IPS DF 6.9 (cell line): ENCODE results near the gene CTNNA2.

ENCODE experiments used
- DNase-seq: peaks from one replicate; pipeline ENCODE4 v3.0.0-alpha.2; 2013; ENCODE audit warnings: low read depth, low spot score
- H3K27ac ChIP-seq: one replicate; pipeline ENCODE4 v1.5.1; 2013; ENCODE audit warnings: low read length, control low read depth
- H3K27me3 ChIP-seq: 2 replicates; pipeline ENCODE4 v1.6.1; 2013; ENCODE audit warnings: mild to moderate bottlenecking, low read length; ENCODE audit not compliant: control insufficient read depth, insufficient read depth
- H3K36me3 ChIP-seq: 2 replicates; pipeline ENCODE4 v1.6.1; 2013; ENCODE audit warnings: low read length; ENCODE audit not compliant: control insufficient read depth, insufficient read depth
- H3K4me1 ChIP-seq: 2 replicates; pipeline ENCODE4 v1.6.1; 2013; ENCODE audit warnings: low read length; ENCODE audit not compliant: control insufficient read depth, insufficient read depth
- H3K4me3 ChIP-seq: 2 replicates; pipeline ENCODE4 v1.5.1; 2013; ENCODE audit warnings: mild to moderate bottlenecking, low read length
- H3K9me3 ChIP-seq: 2 replicates; pipeline ENCODE4 v1.6.1; 2013; ENCODE audit warnings: low read length, inconsistent platforms; ENCODE audit not compliant: control insufficient read depth, insufficient read depth
- WGBS: extraction: QIAGEN DNeasy Blood & Tissue Kit; methylation state at CpG from one replicate; pipeline ENCODE4 v1.1.7; 2013; ENCODE audit warnings: mixed read lengths, missing lambda C conversion rate; ENCODE audit not compliant: insufficient read length, insufficient coverage; 5-methylcytosine and 5-hydroxymethylcytosine counted together

CTNNA2 gene

GRCh38 chr2:79984476-79984875, 471.6 kb downstream of the CTNNA2 start:
- no peak overlapping the region for H3K4me3 ChIP-seq
- no CpG with 5 or more reads among the region's 1 CpG for WGBS
- no peak for DNase-seq
- no peaks in the 10 kb centered on the region for H3K27me3 ChIP-seq
- H3K4me1 ChIP-seq: no peaks in the 10 kb centered on the region
- H3K9me3 ChIP-seq: no peaks in the 10 kb centered on the region
- no peaks in the 10 kb centered on the region for H3K36me3 ChIP-seq
- no peak overlapping the region for H3K27ac ChIP-seq

DNA sequence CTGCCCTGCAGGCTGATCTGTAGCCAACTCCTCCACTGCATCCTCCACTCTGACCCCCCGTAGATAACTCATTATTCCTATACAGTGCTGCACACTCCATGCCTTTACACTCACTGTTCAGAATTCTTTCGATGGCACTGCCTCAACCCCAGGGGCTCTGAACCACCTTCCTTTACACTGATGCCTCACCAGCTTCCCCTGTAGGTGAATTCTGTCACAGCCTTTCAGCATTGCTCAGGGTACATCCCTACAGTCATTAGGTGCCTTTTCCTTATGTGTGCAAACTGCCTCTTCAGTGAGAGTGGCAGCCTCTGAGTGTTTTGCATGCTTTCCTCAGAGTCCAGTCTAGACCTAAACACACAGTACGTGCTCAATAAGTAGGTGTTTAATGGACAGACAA, 472.3 kb downstream of the CTNNA2 start:
- no peak for DNase-seq
- Histone ChIP-seq H3K9me3 (no peaks in the 10 kb centered on the region), H3K27ac (no peak overlapping the region), H3K36me3 (no peaks in the 10 kb centered on the region), H3K4me3 (no peak overlapping the region), H3K27me3 (no peaks in the 10 kb centered on the region), H3K4me1 (no peaks in the 10 kb centered on the region)
- no CpG with 5 or more reads among the region's 3 CpGs for WGBS

- Histone ChIP-seq H3K36me3 (no peaks in the 10 kb centered on the region), H3K27ac (no peak overlapping the region), H3K9me3 (no peaks in the 10 kb centered on the region), H3K4me3 (no peak overlapping the region), H3K4me1 (no peaks in the 10 kb centered on the region), H3K27me3 (no peaks in the 10 kb centered on the region)
- no CpG with 5 or more reads among the region's 2 CpGs for WGBS
- no peak for DNase-seq
These were observed 472.7 kb downstream of the CTNNA2 start for GRCh38 chr2:79985571-79985970.

GRCh38 chr2:79993144-79993543, 480.3 kb downstream of the CTNNA2 start:
- DNase-seq: no peak
- Histone ChIP-seq H3K4me3 (no peak overlapping the region), H3K27me3 (no peaks in the 10 kb centered on the region), H3K4me1 (no peaks in the 10 kb centered on the region), H3K36me3 (no peaks in the 10 kb centered on the region), H3K9me3 (no peaks in the 10 kb centered on the region), H3K27ac (no peak overlapping the region)
- no CpG with 5 or more reads among the region's 3 CpGs for WGBS

DNA sequence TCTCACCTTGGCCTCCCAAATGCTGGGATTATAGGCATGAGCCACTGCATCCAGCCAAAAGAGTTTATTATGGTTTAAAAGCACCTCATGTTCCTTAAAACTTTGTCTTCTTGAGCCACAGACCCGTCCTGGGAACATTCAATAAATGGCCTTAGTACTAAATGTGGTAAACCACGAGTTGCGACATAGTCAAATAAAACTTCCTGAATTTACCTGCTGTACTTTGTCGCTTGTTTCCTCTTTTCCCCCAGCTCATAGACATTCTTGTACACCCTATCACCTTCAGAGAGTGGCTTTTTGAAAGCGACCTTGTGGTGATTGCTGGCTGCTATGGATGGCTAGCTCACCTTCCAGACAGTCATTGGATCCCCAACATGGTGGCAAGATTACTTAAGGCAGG, 481.3 kb downstream of the CTNNA2 start:
- no peaks in the 10 kb centered on the region for H3K4me1 ChIP-seq
- no peaks in the 10 kb centered on the region for H3K36me3 ChIP-seq
- no peak overlapping the region for H3K27ac ChIP-seq
- no CpG with 5 or more reads among the region's 5 CpGs for WGBS
- H3K9me3 ChIP-seq: no peaks in the 10 kb centered on the region
- H3K27me3 ChIP-seq: no peaks in the 10 kb centered on the region
- DNase-seq: no peak
- no peak overlapping the region for H3K4me3 ChIP-seq

GRCh38 chr2:79994965-79995364, 482.1 kb downstream of the CTNNA2 start:
- Histone ChIP-seq H3K27ac (no peak overlapping the region), H3K9me3 (no peaks in the 10 kb centered on the region), H3K36me3 (no peaks in the 10 kb centered on the region), H3K27me3 (no peaks in the 10 kb centered on the region), H3K4me3 (no peak overlapping the region), H3K4me1 (no peaks in the 10 kb centered on the region)
- DNase-seq: no peak

DNA sequence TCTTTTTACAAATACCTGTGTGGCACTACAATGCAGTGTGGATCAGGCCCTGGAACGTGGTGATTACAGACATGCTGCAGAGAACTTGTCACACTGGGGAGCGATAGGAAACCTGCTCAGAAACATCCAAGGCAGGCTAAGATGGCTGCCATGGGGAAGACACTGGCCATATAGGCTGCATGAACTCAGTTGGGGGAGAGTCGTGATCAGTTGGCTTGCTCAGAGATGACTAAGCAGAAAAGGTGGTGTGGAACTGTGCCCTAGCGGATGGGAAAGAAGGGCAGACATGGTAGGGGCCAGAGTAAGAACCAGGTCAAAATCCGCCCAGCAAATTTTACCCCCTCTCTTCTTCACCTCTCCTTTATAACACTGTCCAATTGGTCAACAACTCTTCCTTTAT, 483.9 kb downstream of the CTNNA2 start:
- Histone ChIP-seq H3K4me3 (no peak overlapping the region), H3K9me3 (no peaks in the 10 kb centered on the region), H3K36me3 (no peaks in the 10 kb centered on the region), H3K27me3 (no peaks in the 10 kb centered on the region), H3K27ac (no peak overlapping the region), H3K4me1 (no peaks in the 10 kb centered on the region)
- DNase-seq: no peak
- WGBS: no CpG with 5 or more reads among the region's 5 CpGs

- Histone ChIP-seq H3K27me3 (peaks cover 3% of the 10 kb centered on the region; the same call in 1 of the 2 replicates), H3K9me3 (no peaks in the 10 kb centered on the region), H3K4me3 (no peak overlapping the region), H3K4me1 (no peaks in the 10 kb centered on the region), H3K36me3 (no peaks in the 10 kb centered on the region), H3K27ac (no peak overlapping the region)
- no CpG with 5 or more reads among the region's 5 CpGs for WGBS
- DNase-seq: no peak
These were observed 488.9 kb downstream of the CTNNA2 start for GRCh38 chr2:80001701-80002101.

GRCh38 chr2:80002112-80002511, 489.3 kb downstream of the CTNNA2 start:
- no peaks in the 10 kb centered on the region for H3K36me3 ChIP-seq
- no peak for DNase-seq
- H3K4me3 ChIP-seq: no peak overlapping the region
- no peak overlapping the region for H3K27ac ChIP-seq
- no CpG with 5 or more reads among the region's 3 CpGs for WGBS
- peaks cover 4% of the 10 kb centered on the region; the same call in 1 of the 2 replicates for H3K27me3 ChIP-seq
- H3K4me1 ChIP-seq: no peaks in the 10 kb centered on the region
- H3K9me3 ChIP-seq: no peaks in the 10 kb centered on the region

- no peak for DNase-seq
- no peak overlapping the region for H3K4me3 ChIP-seq
- WGBS: no CpG with 5 or more reads among the region's 6 CpGs
- peaks cover 4% of the 10 kb centered on the region; the same call in 1 of the 2 replicates for H3K27me3 ChIP-seq
- no peaks in the 10 kb centered on the region for H3K36me3 ChIP-seq
- no peak overlapping the region for H3K27ac ChIP-seq
- no peaks in the 10 kb centered on the region for H3K9me3 ChIP-seq
- H3K4me1 ChIP-seq: no peaks in the 10 kb centered on the region; the same call in 1 of the 2 replicates
These were observed 489.8 kb downstream of the CTNNA2 start for GRCh38 chr2:80002568-80003157.

DNA sequence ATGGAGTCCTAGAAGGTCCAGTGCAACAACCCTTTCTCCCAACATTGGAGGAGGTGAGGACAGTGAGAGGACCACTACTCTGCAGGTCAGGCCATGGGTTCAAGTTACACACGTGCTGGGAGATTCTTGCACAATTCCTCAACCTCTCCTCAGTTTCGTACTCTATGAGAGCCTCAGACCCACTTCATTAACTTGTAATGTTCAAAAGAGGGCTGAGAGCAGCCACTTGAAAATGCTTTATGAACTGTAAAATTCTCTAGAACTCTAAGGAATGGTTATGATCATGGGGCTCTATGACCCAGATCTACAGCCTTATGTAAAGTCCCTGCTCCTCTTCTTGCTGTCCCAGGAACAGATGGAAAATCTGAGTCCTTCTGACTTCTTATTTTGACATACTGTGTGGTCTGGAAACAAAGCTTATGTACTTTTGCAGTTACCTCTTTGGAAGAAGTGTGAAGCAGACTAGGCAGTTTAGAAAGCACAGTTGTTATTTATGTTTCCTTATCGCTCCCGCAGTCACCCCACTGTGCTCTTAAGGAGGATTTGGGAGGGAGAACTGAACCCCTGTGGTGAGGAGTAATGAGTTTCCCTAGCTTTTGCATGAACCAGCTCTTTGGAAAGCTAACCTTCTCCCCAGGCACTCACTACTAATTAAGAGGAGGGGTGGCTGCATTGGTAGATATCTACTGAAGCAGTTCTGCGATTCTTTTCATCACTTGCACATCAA, 495.1 kb downstream of the CTNNA2 start:
- Histone ChIP-seq H3K9me3 (no peaks in the 10 kb centered on the region), H3K4me3 (no peak overlapping the region), H3K36me3 (no peaks in the 10 kb centered on the region), H3K27me3 (peaks cover 4% of the 10 kb centered on the region; the same call in 1 of the 2 replicates), H3K4me1 (no peaks in the 10 kb centered on the region; the same call in none of the 2 replicates), H3K27ac (no peak overlapping the region)
- DNase-seq: peak; percentile 29
- no CpG with 5 or more reads among the region's 5 CpGs for WGBS
